ENCODE data around the gene WDR7.

GRCh38 chr18:57029761-57030160, 378.6 kb downstream of the WDR7 start:
- TF ChIP-seq EZH2phosphoT487 (IDR thresholded peaks at IDR 0.05; ENCODE audit: unreplicated experiment), result no peak
- peak; percentile 52 to 64 for TF ChIP-seq CTCF (conservative IDR thresholded peaks at IDR 0.05; ENCODE audit: low read depth in 2 of 2)
- TF ChIP-seq EZH2 (IDR thresholded peaks at IDR 0.05; ENCODE audit: low read depth, unreplicated experiment), result no peak
- TF ChIP-seq POLR2AphosphoS5 (IDR thresholded peaks at IDR 0.05; ENCODE audit: low read depth), result no peak
- TF ChIP-seq CREB1 (CRISPR knock-in tag; IDR thresholded peaks at IDR 0.05; ENCODE audit: low read depth), result no peak
- no peak for TF ChIP-seq REST (IDR thresholded peaks at IDR 0.05; ENCODE audit: unreplicated experiment)
- no peak for TF ChIP-seq ETS1 (IDR thresholded peaks at IDR 0.05)
- TF ChIP-seq STAT1 (IDR thresholded peaks at IDR 0.05; ENCODE audit: unreplicated experiment), result no peak
- TF ChIP-seq NANOG (IDR thresholded peaks at IDR 0.05; ENCODE audit: borderline replicate concordance), result no peak
